22Rv1 (cell line): ENCODE data around the gene MAPK6.

Experiments used
- ZFX ChIP-seq: fragments of 450-650 bp; IDR thresholded peaks from 2 replicates; pipeline ENCODE4 v1.6.1; 2017; ENCODE audit warnings: antibody characterized with exemption, borderline replicate concordance
- TF ChIP-seq, protein P1 (sequence below): fragments of 450-650 bp; IDR thresholded peaks from 2 replicates; pipeline ENCODE4 v1.5.1; 2017; ENCODE audit warnings: mild to moderate bottlenecking

DNA sequence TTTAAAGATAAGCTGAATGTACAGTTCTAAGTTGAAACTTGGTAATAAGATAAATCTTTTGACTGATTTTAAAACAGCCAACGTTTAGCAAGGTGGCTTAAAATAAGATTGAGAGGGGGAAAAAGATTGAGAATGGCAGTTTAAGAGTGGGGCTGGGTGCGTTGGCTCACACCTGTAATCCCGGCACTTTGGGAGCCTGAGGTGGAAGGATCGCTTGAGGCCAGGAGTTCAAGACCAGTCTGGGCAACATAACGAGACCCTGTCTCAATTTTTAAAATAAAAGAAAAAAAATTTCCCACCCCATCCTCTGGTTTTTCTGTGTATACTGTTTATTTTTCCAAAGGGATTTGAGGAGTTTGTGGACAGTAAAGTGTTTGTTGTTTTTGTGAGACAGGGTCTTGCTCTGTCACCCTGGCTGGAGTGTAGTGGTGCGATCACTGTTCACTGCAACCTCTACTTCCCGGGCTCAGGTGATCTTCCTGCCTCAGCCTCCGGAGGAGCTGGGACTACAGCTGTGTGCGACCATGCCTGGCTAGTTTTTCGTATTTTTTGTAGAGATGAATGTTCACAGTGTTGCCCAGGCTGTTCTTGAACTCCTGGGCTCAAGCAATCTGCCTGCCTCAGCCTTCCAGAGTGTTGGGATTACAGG lies 3.0 kb downstream of the MAPK6 start:
- TF ChIP-seq, protein P1, sequence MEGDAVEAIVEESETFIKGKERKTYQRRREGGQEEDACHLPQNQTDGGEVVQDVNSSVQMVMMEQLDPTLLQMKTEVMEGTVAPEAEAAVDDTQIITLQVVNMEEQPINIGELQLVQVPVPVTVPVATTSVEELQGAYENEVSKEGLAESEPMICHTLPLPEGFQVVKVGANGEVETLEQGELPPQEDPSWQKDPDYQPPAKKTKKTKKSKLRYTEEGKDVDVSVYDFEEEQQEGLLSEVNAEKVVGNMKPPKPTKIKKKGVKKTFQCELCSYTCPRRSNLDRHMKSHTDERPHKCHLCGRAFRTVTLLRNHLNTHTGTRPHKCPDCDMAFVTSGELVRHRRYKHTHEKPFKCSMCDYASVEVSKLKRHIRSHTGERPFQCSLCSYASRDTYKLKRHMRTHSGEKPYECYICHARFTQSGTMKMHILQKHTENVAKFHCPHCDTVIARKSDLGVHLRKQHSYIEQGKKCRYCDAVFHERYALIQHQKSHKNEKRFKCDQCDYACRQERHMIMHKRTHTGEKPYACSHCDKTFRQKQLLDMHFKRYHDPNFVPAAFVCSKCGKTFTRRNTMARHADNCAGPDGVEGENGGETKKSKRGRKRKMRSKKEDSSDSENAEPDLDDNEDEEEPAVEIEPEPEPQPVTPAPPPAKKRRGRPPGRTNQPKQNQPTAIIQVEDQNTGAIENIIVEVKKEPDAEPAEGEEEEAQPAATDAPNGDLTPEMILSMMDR, result no peak
- TF ChIP-seq ZFX, result no peak
